Measurements from ENCODE around the gene SRD5A3.

SRD5A3 gene

GRCh38 chr4:55369968-55370367 lies 23.9 kb downstream of the SRD5A3 start:
- Histone ChIP-seq H2BK5ac (ENCODE audit: low read length) (no peak overlapping the region), H4K8ac (ENCODE audit: low read depth, low read length) (no peak overlapping the region), H2AK5ac (ENCODE audit: low read length) (no peak overlapping the region), H3K9ac (ENCODE audit: low read length) (no peak overlapping the region), H3K18ac (ENCODE audit: low read length) (no peak overlapping the region), H3K4me2 (ENCODE audit: low read length) (no peak overlapping the region), H4K5ac (ENCODE audit: low read length) (no peak overlapping the region), H3K4ac (ENCODE audit: low read depth, low read length) (no peak overlapping the region), H3K4me1 (ENCODE audit: control insufficient read depth, low read depth, low read length) (peaks cover 3% of the 10 kb centered on the region), H2BK120ac (ENCODE audit: low read depth, low read length) (no peak overlapping the region), H3K36me3 (ENCODE audit: control insufficient read depth, insufficient read depth, low read length) (no peaks in the 10 kb centered on the region), H3K79me1 (ENCODE audit: low read length) (no peaks in the 10 kb centered on the region), H3K79me2 (ENCODE audit: control insufficient read depth, insufficient read depth, low read length) (no peaks in the 10 kb centered on the region), H3K27me3 (ENCODE audit: insufficient read depth, low read length, poor library complexity) (no peaks in the 10 kb centered on the region), H3K4me3 (ENCODE audit: low read length) (no peak overlapping the region), H3K23ac (ENCODE audit: low read length) (no peak overlapping the region), H2BK15ac (replicated peaks; ENCODE audit: low read depth) (no peak overlapping the region), H3K56ac (ENCODE audit: low read length) (no peak overlapping the region), H3K27ac (ENCODE audit: low read depth, low read length) (no peak overlapping the region)
- no peak for DNase-seq
- WGBS (ENCODE audit: extremely low coverage, insufficient coverage, low lambda C conversion rate): no CpG with 5 or more reads among the region's 2 CpGs

GRCh38 chr4:55372259-55372658 lies 26.2 kb downstream of the SRD5A3 start:
- H3K4me2 ChIP-seq (ENCODE audit: low read length): no peak overlapping the region
- H4K8ac ChIP-seq (ENCODE audit: low read depth, low read length): no peak overlapping the region
- H4K5ac ChIP-seq (ENCODE audit: low read length): no peak overlapping the region
- WGBS (ENCODE audit: extremely low coverage, insufficient coverage, low lambda C conversion rate): no CpG with 5 or more reads among the region's 7 CpGs
- H3K27ac ChIP-seq (ENCODE audit: low read depth, low read length): no peak overlapping the region
- H3K23ac ChIP-seq (ENCODE audit: low read length): no peak overlapping the region
- H2AK5ac ChIP-seq (ENCODE audit: low read length): no peak overlapping the region
- H3K9ac ChIP-seq (ENCODE audit: low read length): no peak overlapping the region
- H3K4me1 ChIP-seq (ENCODE audit: control insufficient read depth, low read depth, low read length): no peaks in the 10 kb centered on the region
- no peaks in the 10 kb centered on the region for H3K36me3 ChIP-seq (ENCODE audit: control insufficient read depth, insufficient read depth, low read length)
- no peak overlapping the region for H3K56ac ChIP-seq (ENCODE audit: low read length)
- H2BK15ac ChIP-seq (replicated peaks; ENCODE audit: low read depth): no peak overlapping the region
- H3K27me3 ChIP-seq (ENCODE audit: insufficient read depth, low read length, poor library complexity): no peaks in the 10 kb centered on the region
- no peak overlapping the region for H3K18ac ChIP-seq (ENCODE audit: low read length)
- no peak overlapping the region for H2BK120ac ChIP-seq (ENCODE audit: low read depth, low read length)
- H3K79me2 ChIP-seq (ENCODE audit: control insufficient read depth, insufficient read depth, low read length): no peaks in the 10 kb centered on the region
- no peak overlapping the region for H3K4ac ChIP-seq (ENCODE audit: low read depth, low read length)
- H2BK5ac ChIP-seq (ENCODE audit: low read length): no peak overlapping the region
- no peak for DNase-seq
- no peaks in the 10 kb centered on the region for H3K79me1 ChIP-seq (ENCODE audit: low read length)
- no peak overlapping the region for H3K4me3 ChIP-seq (ENCODE audit: low read length)

DNA sequence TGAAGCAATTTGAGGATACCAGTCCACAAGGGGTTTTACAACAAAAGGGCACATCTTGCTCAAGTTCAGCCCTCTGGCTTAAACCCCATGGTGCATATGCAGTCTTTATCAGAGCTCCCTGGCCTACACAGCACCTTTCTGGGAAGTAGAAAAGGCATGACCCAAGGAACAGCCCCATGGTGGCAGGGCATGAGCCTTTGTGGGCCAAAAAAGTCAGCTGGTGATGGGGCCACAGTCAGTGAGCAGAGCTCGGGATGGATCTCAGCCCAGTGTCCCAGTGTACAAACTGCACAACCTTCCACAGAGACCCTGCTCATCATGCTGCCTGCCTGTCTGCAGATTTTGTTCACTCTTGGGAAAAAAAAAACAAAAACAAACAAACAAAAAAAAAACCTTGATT lies 27.4 kb downstream of the SRD5A3 start:
- Histone ChIP-seq H3K79me1 (ENCODE audit: low read length) (no peaks in the 10 kb centered on the region), H2BK5ac (ENCODE audit: low read length) (no peak overlapping the region), H3K18ac (ENCODE audit: low read length) (no peak overlapping the region), H3K27me3 (ENCODE audit: insufficient read depth, low read length, poor library complexity) (no peaks in the 10 kb centered on the region), H3K9ac (ENCODE audit: low read length) (no peak overlapping the region), H3K36me3 (ENCODE audit: control insufficient read depth, insufficient read depth, low read length) (no peaks in the 10 kb centered on the region), H2BK15ac (replicated peaks; ENCODE audit: low read depth) (no peak overlapping the region), H4K5ac (ENCODE audit: low read length) (no peak overlapping the region), H2BK120ac (ENCODE audit: low read depth, low read length) (no peak overlapping the region), H2AK5ac (ENCODE audit: low read length) (no peak overlapping the region), H3K27ac (ENCODE audit: low read depth, low read length) (no peak overlapping the region), H3K4me3 (ENCODE audit: low read length) (no peak overlapping the region), H3K56ac (ENCODE audit: low read length) (no peak overlapping the region), H3K23ac (ENCODE audit: low read length) (no peak overlapping the region), H4K8ac (ENCODE audit: low read depth, low read length) (no peak overlapping the region), H3K4me1 (ENCODE audit: control insufficient read depth, low read depth, low read length) (no peaks in the 10 kb centered on the region), H3K79me2 (ENCODE audit: control insufficient read depth, insufficient read depth, low read length) (no peaks in the 10 kb centered on the region), H3K4me2 (ENCODE audit: low read length) (no peak overlapping the region), H3K4ac (ENCODE audit: low read depth, low read length) (no peak overlapping the region)
- no CpG with 5 or more reads among the region's 1 CpG for WGBS (ENCODE audit: extremely low coverage, insufficient coverage, low lambda C conversion rate)
- no peak for DNase-seq

GRCh38 chr4:55376698-55377097 lies 30.7 kb downstream of the SRD5A3 start:
- no peaks in the 10 kb centered on the region for H3K79me2 ChIP-seq (ENCODE audit: control insufficient read depth, insufficient read depth, low read length)
- DNase-seq: no peak
- H3K9ac ChIP-seq (ENCODE audit: low read length): no peak overlapping the region
- no peak overlapping the region for H3K4ac ChIP-seq (ENCODE audit: low read depth, low read length)
- no peak overlapping the region for H3K27ac ChIP-seq (ENCODE audit: low read depth, low read length)
- H3K4me1 ChIP-seq (ENCODE audit: control insufficient read depth, low read depth, low read length): no peaks in the 10 kb centered on the region
- H3K4me2 ChIP-seq (ENCODE audit: low read length): no peak overlapping the region
- no peak overlapping the region for H3K56ac ChIP-seq (ENCODE audit: low read length)
- H2BK120ac ChIP-seq (ENCODE audit: low read depth, low read length): no peak overlapping the region
- H3K4me3 ChIP-seq (ENCODE audit: low read length): no peak overlapping the region
- no peak overlapping the region for H3K18ac ChIP-seq (ENCODE audit: low read length)
- H2AK5ac ChIP-seq (ENCODE audit: low read length): no peak overlapping the region
- H2BK15ac ChIP-seq (replicated peaks; ENCODE audit: low read depth): no peak overlapping the region
- WGBS (ENCODE audit: extremely low coverage, insufficient coverage, low lambda C conversion rate): no CpG with 5 or more reads among the region's 2 CpGs
- H3K36me3 ChIP-seq (ENCODE audit: control insufficient read depth, insufficient read depth, low read length): no peaks in the 10 kb centered on the region
- H3K27me3 ChIP-seq (ENCODE audit: insufficient read depth, low read length, poor library complexity): no peaks in the 10 kb centered on the region
- no peaks in the 10 kb centered on the region for H3K79me1 ChIP-seq (ENCODE audit: low read length)
- H4K8ac ChIP-seq (ENCODE audit: low read depth, low read length): no peak overlapping the region
- no peak overlapping the region for H4K5ac ChIP-seq (ENCODE audit: low read length)
- no peak overlapping the region for H3K23ac ChIP-seq (ENCODE audit: low read length)
- H2BK5ac ChIP-seq (ENCODE audit: low read length): no peak overlapping the region

DNA sequence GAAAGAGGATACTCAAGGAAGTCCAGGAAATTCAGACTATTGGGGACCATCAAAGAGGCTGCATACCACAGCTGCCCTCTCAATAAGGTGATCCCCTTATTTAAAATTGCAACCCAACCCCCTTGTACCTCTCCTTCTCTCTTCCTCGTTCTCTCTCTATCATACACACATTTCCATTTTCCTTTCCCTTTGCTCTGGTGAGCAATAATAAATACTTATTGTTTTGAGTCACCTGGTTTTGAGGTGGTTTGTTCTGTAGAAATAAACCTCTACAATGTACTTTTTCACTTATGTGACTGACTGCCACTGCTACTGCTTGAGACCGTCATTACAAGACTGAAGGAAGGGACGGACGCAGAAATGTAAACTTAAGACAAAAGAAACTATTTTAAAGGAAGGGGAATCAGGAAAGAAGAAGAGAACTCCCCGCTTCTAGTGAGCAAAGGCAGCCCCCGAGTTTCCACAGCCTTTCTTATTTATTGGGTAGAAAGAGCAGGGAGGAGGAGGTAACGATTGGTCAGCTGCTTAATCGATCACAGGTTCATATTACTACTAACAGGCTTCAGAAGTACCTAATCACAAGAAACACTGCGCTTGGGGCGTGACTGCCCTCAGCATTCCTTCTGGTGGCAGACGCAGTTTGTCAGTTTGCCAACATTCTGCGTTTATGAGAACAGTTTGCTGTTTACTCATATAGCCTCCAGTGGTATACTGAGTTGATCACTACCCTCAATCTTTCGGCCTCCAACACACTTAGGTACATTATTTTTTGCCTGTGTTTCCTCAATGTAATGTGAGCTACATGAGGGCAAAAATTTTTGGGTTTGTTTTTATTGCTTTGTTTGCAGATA lies 32.8 kb downstream of the SRD5A3 start:
- Histone ChIP-seq H3K4me2 (ENCODE audit: low read length) (no peak overlapping the region), H3K79me1 (ENCODE audit: low read length) (no peaks in the 10 kb centered on the region), H3K23ac (ENCODE audit: low read length) (no peak overlapping the region), H3K27me3 (ENCODE audit: insufficient read depth, low read length, poor library complexity) (no peaks in the 10 kb centered on the region), H3K9ac (ENCODE audit: low read length) (no peak overlapping the region), H3K56ac (ENCODE audit: low read length) (no peak overlapping the region), H3K36me3 (ENCODE audit: control insufficient read depth, insufficient read depth, low read length) (no peaks in the 10 kb centered on the region), H3K4me1 (ENCODE audit: control insufficient read depth, low read depth, low read length) (no peaks in the 10 kb centered on the region), H3K4me3 (ENCODE audit: low read length) (no peak overlapping the region), H2BK120ac (ENCODE audit: low read depth, low read length) (no peak overlapping the region), H3K27ac (ENCODE audit: low read depth, low read length) (no peak overlapping the region), H2BK5ac (ENCODE audit: low read length) (no peak overlapping the region), H3K18ac (ENCODE audit: low read length) (no peak overlapping the region), H4K8ac (ENCODE audit: low read depth, low read length) (no peak overlapping the region), H4K5ac (ENCODE audit: low read length) (no peak overlapping the region), H3K79me2 (ENCODE audit: control insufficient read depth, insufficient read depth, low read length) (no peaks in the 10 kb centered on the region), H3K4ac (ENCODE audit: low read depth, low read length) (no peak overlapping the region), H2AK5ac (ENCODE audit: low read length) (no peak overlapping the region), H2BK15ac (replicated peaks; ENCODE audit: low read depth) (no peak overlapping the region)
- no peak for DNase-seq
- 100% methylated on average over 1 of the region's 13 CpGs for WGBS (ENCODE audit: extremely low coverage, insufficient coverage, low lambda C conversion rate)

GRCh38 chr4:55380576-55380975 lies 34.5 kb downstream of the SRD5A3 start:
- no peak overlapping the region for H3K4ac ChIP-seq (ENCODE audit: low read depth, low read length)
- H2BK15ac ChIP-seq (replicated peaks; ENCODE audit: low read depth): no peak overlapping the region
- no peak overlapping the region for H3K9ac ChIP-seq (ENCODE audit: low read length)
- H3K27me3 ChIP-seq (ENCODE audit: insufficient read depth, low read length, poor library complexity): no peaks in the 10 kb centered on the region
- H3K4me3 ChIP-seq (ENCODE audit: low read length): no peak overlapping the region
- no peak overlapping the region for H3K56ac ChIP-seq (ENCODE audit: low read length)
- no peaks in the 10 kb centered on the region for H3K4me1 ChIP-seq (ENCODE audit: control insufficient read depth, low read depth, low read length)
- no peak overlapping the region for H4K8ac ChIP-seq (ENCODE audit: low read depth, low read length)
- no peaks in the 10 kb centered on the region for H3K79me2 ChIP-seq (ENCODE audit: control insufficient read depth, insufficient read depth, low read length)
- H3K18ac ChIP-seq (ENCODE audit: low read length): no peak overlapping the region
- H3K36me3 ChIP-seq (ENCODE audit: control insufficient read depth, insufficient read depth, low read length): no peaks in the 10 kb centered on the region
- H3K23ac ChIP-seq (ENCODE audit: low read length): no peak overlapping the region
- H2BK5ac ChIP-seq (ENCODE audit: low read length): no peak overlapping the region
- no peak overlapping the region for H3K4me2 ChIP-seq (ENCODE audit: low read length)
- H3K27ac ChIP-seq (ENCODE audit: low read depth, low read length): no peak overlapping the region
- H3K79me1 ChIP-seq (ENCODE audit: low read length): no peaks in the 10 kb centered on the region
- no peak for DNase-seq
- H2BK120ac ChIP-seq (ENCODE audit: low read depth, low read length): no peak overlapping the region
- no CpG with 5 or more reads among the region's 2 CpGs for WGBS (ENCODE audit: extremely low coverage, insufficient coverage, low lambda C conversion rate)
- H2AK5ac ChIP-seq (ENCODE audit: low read length): no peak overlapping the region
- no peak overlapping the region for H4K5ac ChIP-seq (ENCODE audit: low read length)

Measured in mesendoderm (in vitro differentiated cells).